K562 (cell line): ENCODE results near the gene SDSL. TPM values are rescaled to one million over a fixed set of nuclear protein-coding genes. Genes with fewer than 3 reads are reported as not detected.
A peak's percentile ranks its signal among the peaks of the same experiment; 100 is the strongest.

Experiments used
- BHLHE40 ChIP-seq: IDR thresholded peaks from 2 replicates; pipeline ENCODE4 v1.6.1; 2011; ENCODE audit warnings: low read length, improper control_type of control experiment
- DPF2 ChIP-seq: fragments of 450-650 bp; IDR thresholded peaks from 2 replicates; pipeline ENCODE4 v1.6.1; 2016
- GABPB1 ChIP-seq: sonication (generic); formaldehyde crosslinking; IDR thresholded peaks from 2 replicates; pipeline ENCODE4 v1.8.0; 2022; ENCODE audit warnings: mild to moderate bottlenecking, missing genetic modification reagents
- HDAC2 ChIP-seq: fragments of 450-650 bp; IDR thresholded peaks from 2 replicates; pipeline ENCODE4 v1.6.1; 2016; ENCODE audit warnings: mild to moderate bottlenecking
- RUNX1 ChIP-seq: sonication (generic); IDR thresholded peaks from 2 replicates; pipeline ENCODE4 v1.6.1; 2016; ENCODE audit warnings: antibody characterized with exemption, low read depth
- SNIP1 ChIP-seq: fragments of 450-650 bp; IDR thresholded peaks from 2 replicates; pipeline ENCODE4 v1.7.1; 2017; ENCODE audit warnings: low read depth, mild to moderate bottlenecking
- ZBTB7A ChIP-seq: IDR thresholded peaks from 2 replicates; pipeline ENCODE4 v1.6.1; 2011; ENCODE audit warnings: low read depth, mild to moderate bottlenecking, low read length, moderate library complexity, borderline replicate concordance; ENCODE audit not compliant: control insufficient read depth
- ZFX ChIP-seq: sonication (generic); formaldehyde crosslinking; IDR thresholded peaks from 2 replicates; pipeline ENCODE4 v1.8.0; 2022; ENCODE audit warnings: mild to moderate bottlenecking, missing genetic modification reagents, moderate library complexity
- ZKSCAN1 ChIP-seq: fragments of 150-350 bp; IDR thresholded peaks from 2 replicates; pipeline ENCODE4 v1.6.1; 2016; ENCODE audit warnings: low read depth, low read length
- polyA plus RNA-seq, 8 experiments: library from polyadenylated mRNA; depleted of rRNA in 4 of 8; stranded (reverse) in 5 of 8; unstranded in 3 of 8; fragments of >200 nt; fragmentation: Nextera tagmentation in 2 of 8; fragmentation: Illumina TruSeq in 1 of 8; extraction: Ambion mirVana in 2 of 8; extraction: Trizol in 1 of 8; gene quantifications; 2 replicates each; pipeline versions ENCODE4 v1.2.1 to v1.2.3, GENCODE V29; 2011 to 2014; ENCODE audit warnings: inconsistent platforms in 1 of 8, missing spikeins in 1 of 8
- total RNA-seq, 7 experiments: library from RNA; depleted of rRNA in 6 of 7; stranded (reverse); fragments of >200 nt in 6 of 7; fragmentation: Illumina TruSeq in 2 of 7; extraction: Trizol in 2 of 7; gene quantifications; 2 replicates each; pipeline versions ENCODE4 v1.2.1 to v1.2.3, GENCODE V29; 2011 to 2021; ENCODE audit warnings: low replicate concordance in 1 of 7
- TF ChIP-seq, protein P1 (sequence below), 2 experiments: IDR thresholded peaks; 2 replicates each; pipeline ENCODE4 v1.6.1; 2011; ENCODE audit warnings: borderline replicate concordance in 1 of 2, control low read depth in 1 of 2, low read depth in 1 of 2, low read length in 1 of 2, mild to moderate bottlenecking in 1 of 2, mixed read lengths in 1 of 2, moderate library complexity in 1 of 2; ENCODE audit not compliant: insufficient read depth in 1 of 2, insufficient read length in 1 of 2, poor library complexity in 1 of 2, severe bottlenecking in 1 of 2; ENCODE audit errors: extremely low read depth in 1 of 2
- TF ChIP-seq, protein P2 (sequence below), 2 experiments: fragments of 200-800 bp in 1 of 2; sonication (Bioruptor generic) in 1 of 2; sonication (generic) in 1 of 2; formaldehyde crosslinking in 1 of 2; IDR thresholded peaks in 1 of 2; conservative IDR thresholded peaks in 1 of 2; 2 replicates each; pipeline versions ENCODE4 v1.5.0 to v1.6.1; 2016 to 2020; ENCODE audit warnings: missing compliant biosample characterization in 1 of 2, missing genetic modification characterization in 1 of 2, missing genetic modification reagents in 1 of 2
- TF ChIP-seq, protein P3 (sequence below): sonication (generic); formaldehyde crosslinking; IDR thresholded peaks from 2 replicates; pipeline ENCODE4 v1.9.0; 2022; ENCODE audit warnings: mild to moderate bottlenecking, missing genetic modification reagents
- TF ChIP-seq, protein P4 (sequence below): sonication (generic); formaldehyde crosslinking; IDR thresholded peaks from 2 replicates; pipeline ENCODE4 v1.8.1; 2023; ENCODE audit warnings: missing genetic modification reagents, mild to moderate bottlenecking, borderline replicate concordance
- TF ChIP-seq, protein P5 (sequence below): fragments of 450-650 bp; IDR thresholded peaks from 2 replicates; pipeline ENCODE4 v1.6.1; 2016; ENCODE audit warnings: antibody characterized with exemption
- TF ChIP-seq, protein P6 (sequence below): fragments of 450-650 bp; IDR thresholded peaks from 2 replicates; pipeline ENCODE4 v1.6.1; 2017; ENCODE audit warnings: antibody characterized with exemption

The SDSL gene
- total and polyA plus RNA-seq, 9 of the 15 experiments (the other 6 are each of a cell fraction or from before 2014, with no cell fraction given): 0.31 to 11.0 (median 7.4) TPM

DNA sequence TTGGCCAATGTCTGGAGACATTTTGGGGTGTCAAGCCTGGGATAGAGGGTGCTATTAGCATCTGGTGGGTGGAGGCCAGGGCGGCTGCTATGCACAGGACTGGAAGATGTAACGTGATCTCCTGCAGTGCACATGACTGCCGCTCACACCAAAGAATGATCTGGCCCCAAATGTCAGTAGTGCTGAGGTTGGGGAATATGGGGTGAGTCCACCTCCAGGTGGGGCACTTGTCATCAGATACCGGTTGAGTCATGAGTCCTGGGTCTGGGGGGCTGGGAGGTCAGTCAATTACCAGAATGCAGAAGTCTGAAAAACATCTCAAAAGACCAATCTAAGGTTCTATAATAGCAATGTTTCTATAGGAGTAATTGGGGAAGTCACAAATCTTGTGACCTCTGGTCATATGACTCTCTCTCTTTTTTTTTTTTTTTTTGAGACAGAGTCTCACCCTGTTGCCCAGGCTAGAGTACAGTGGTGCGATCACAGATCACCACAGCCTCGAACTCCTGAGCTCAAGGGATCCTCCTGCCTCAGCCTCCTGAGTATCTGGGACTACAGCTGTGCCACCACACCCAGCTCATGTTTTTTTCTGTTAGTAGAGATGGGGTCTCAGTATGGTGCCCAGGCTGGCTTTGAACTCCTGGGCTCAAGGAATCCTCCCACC is 6.0 kb upstream of the SDSL start (continued):
- TF ChIP-seq, protein P1, sequence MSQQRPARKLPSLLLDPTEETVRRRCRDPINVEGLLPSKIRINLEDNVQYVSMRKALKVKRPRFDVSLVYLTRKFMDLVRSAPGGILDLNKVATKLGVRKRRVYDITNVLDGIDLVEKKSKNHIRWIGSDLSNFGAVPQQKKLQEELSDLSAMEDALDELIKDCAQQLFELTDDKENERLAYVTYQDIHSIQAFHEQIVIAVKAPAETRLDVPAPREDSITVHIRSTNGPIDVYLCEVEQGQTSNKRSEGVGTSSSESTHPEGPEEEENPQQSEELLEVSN (IDR thresholded peaks at IDR 0.05; ENCODE audit: borderline replicate concordance in 1 of 2, extremely low read depth in 1 of 2, insufficient read depth in 1 of 2, insufficient read length in 1 of 2, low read depth in 1 of 2, low read length in 1 of 2, poor library complexity in 1 of 2, severe bottlenecking in 1 of 2): peak in 1 of 2 experiments; percentile 34
- TF ChIP-seq, protein P2, sequence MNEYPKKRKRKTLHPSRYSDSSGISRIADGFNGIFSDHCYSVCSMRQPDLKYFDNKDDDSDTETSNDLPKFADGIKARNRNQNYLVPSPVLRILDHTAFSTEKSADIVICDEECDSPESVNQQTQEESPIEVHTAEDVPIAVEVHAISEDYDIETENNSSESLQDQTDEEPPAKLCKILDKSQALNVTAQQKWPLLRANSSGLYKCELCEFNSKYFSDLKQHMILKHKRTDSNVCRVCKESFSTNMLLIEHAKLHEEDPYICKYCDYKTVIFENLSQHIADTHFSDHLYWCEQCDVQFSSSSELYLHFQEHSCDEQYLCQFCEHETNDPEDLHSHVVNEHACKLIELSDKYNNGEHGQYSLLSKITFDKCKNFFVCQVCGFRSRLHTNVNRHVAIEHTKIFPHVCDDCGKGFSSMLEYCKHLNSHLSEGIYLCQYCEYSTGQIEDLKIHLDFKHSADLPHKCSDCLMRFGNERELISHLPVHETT (CRISPR knock-in tag; conservative IDR thresholded peaks at IDR 0.05 in 1 of 2, IDR thresholded peaks at IDR 0.05 in 1 of 2): peak in 1 of 2 experiments; percentile 64; a peak in 2 of 4 replicates
- TF ChIP-seq BHLHE40 (peak; percentile 95), ZBTB7A (peak; percentile 45; the same call in 1 of the 2 replicates), GABPB1 (CRISPR knock-in tag) (peak; percentile 40; the same call in 1 of the 2 replicates), SNIP1 (no peak), RUNX1 (no peak), ZKSCAN1 (no peak), DPF2 (peak; percentile 62), ZFX (CRISPR knock-in tag) (peak; percentile 35; the same call in 1 of the 2 replicates), HDAC2 (no peak)
- TF ChIP-seq, protein P3, sequence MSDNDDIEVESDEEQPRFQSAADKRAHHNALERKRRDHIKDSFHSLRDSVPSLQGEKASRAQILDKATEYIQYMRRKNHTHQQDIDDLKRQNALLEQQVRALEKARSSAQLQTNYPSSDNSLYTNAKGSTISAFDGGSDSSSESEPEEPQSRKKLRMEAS: no peak
- TF ChIP-seq, protein P4, sequence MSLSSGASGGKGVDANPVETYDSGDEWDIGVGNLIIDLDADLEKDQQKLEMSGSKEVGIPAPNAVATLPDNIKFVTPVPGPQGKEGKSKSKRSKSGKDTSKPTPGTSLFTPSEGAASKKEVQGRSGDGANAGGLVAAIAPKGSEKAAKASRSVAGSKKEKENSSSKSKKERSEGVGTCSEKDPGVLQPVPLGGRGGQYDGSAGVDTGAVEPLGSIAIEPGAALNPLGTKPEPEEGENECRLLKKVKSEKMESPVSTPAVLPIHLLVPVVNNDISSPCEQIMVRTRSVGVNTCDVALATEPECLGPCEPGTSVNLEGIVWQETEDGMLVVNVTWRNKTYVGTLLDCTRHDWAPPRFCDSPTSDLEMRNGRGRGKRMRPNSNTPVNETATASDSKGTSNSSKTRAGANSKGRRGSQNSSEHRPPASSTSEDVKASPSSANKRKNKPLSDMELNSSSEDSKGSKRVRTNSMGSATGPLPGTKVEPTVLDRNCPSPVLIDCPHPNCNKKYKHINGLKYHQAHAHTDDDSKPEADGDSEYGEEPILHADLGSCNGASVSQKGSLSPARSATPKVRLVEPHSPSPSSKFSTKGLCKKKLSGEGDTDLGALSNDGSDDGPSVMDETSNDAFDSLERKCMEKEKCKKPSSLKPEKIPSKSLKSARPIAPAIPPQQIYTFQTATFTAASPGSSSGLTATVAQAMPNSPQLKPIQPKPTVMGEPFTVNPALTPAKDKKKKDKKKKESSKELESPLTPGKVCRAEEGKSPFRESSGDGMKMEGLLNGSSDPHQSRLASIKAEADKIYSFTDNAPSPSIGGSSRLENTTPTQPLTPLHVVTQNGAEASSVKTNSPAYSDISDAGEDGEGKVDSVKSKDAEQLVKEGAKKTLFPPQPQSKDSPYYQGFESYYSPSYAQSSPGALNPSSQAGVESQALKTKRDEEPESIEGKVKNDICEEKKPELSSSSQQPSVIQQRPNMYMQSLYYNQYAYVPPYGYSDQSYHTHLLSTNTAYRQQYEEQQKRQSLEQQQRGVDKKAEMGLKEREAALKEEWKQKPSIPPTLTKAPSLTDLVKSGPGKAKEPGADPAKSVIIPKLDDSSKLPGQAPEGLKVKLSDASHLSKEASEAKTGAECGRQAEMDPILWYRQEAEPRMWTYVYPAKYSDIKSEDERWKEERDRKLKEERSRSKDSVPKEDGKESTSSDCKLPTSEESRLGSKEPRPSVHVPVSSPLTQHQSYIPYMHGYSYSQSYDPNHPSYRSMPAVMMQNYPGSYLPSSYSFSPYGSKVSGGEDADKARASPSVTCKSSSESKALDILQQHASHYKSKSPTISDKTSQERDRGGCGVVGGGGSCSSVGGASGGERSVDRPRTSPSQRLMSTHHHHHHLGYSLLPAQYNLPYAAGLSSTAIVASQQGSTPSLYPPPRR (CRISPR knock-in tag): no peak
- TF ChIP-seq, protein P5, sequence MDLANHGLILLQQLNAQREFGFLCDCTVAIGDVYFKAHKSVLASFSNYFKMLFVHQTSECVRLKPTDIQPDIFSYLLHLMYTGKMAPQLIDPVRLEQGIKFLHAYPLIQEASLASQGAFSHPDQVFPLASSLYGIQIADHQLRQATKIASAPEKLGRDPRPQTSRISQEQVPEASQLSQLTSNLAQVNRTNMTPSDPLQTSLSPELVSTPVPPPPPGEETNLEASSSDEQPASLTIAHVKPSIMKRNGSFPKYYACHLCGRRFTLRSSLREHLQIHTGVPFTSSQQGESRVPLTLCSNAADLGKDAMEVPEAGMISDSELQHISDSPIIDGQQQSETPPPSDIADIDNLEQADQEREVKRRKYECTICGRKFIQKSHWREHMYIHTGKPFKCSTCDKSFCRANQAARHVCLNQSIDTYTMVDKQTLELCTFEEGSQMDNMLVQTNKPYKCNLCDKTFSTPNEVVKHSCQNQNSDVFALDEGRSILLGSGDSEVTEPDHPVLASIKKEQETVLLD: no peak
- TF ChIP-seq, protein P6, sequence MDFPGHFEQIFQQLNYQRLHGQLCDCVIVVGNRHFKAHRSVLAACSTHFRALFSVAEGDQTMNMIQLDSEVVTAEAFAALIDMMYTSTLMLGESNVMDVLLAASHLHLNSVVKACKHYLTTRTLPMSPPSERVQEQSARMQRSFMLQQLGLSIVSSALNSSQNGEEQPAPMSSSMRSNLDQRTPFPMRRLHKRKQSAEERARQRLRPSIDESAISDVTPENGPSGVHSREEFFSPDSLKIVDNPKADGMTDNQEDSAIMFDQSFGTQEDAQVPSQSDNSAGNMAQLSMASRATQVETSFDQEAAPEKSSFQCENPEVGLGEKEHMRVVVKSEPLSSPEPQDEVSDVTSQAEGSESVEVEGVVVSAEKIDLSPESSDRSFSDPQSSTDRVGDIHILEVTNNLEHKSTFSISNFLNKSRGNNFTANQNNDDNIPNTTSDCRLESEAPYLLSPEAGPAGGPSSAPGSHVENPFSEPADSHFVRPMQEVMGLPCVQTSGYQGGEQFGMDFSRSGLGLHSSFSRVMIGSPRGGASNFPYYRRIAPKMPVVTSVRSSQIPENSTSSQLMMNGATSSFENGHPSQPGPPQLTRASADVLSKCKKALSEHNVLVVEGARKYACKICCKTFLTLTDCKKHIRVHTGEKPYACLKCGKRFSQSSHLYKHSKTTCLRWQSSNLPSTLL: no peak
